Measurements from ENCODE around the gene PHF21A. TPM values are rescaled to one million over a fixed set of nuclear protein-coding genes. Genes with fewer than 3 reads are reported as not detected.

Gene PHF21A
- total RNA-seq, 4 donors from 2014 or later: 34.4 to 58.6 (median 47.7) TPM

- no peak for TF ChIP-seq CTCF (IDR thresholded peaks at IDR 0.05; ENCODE audit: low read depth)
Measured at GRCh38 chr11:45917286-45917622, 204.0 kb downstream of the PHF21A start.

- TF ChIP-seq CTCF (IDR thresholded peaks at IDR 0.05; ENCODE audit: low read depth): no peak
Measured at GRCh38 chr11:45915446-45915845, 205.8 kb downstream of the PHF21A start.

DNA sequence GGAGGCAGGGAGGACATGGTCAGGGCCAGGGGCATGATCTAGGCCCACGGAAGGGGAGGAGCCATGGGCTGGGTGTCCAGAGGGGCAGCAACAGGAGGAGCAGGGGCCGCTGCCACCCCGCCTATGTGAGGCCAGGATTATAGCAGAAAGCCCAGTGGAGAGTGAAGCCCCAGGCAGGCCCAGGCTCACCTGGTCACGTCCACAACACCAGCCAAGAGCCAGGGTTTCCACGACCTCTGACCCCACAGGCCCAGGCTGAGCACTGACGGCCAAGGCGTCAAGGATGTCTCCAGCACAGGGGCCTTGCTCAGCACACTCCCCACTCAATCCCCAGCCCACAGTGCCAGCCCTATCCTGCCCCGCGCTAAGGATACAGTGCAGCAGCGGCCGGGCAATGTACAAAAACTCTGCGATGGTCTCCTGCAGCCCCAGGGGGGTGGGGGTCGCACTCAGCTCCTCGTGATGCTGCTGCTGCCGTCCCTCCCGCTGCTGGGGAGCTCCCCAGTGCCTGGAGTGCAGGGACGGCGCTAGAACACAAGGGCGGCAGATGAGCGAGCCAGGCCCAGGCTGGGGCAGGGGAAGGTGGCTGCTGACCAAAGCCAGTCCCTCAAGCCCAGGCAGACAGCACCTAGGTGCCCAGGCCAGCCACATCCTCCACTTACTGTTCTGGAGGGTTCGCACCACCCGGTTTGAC is 207.2 kb downstream of the PHF21A start:
- TF ChIP-seq CTCF (IDR thresholded peaks at IDR 0.05; ENCODE audit: low read depth): no peak

- no peak for TF ChIP-seq CTCF (IDR thresholded peaks at IDR 0.05; ENCODE audit: low read depth)
Measured at GRCh38 chr11:45913514-45913913, 207.7 kb downstream of the PHF21A start.

DNA sequence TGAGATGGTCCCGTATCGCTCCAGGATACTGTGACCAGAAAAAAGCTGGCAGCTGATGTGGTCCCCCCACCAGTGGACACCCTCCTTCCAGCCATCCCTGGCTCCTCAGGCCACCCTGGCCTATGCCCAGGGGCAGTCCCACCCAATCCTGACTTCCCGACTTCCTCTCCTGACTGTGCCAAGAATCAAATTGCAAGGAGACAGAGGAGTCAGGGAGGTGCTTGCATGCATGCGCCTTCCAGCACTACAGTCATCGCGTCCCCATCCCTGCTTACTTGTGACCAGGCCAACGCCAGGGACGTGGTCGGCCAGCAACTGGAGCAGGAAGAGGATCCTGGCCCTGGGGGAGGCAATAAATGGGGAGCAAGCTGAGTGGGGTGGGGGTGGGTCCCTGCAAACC is 210.6 kb downstream of the PHF21A start:
- no peak for TF ChIP-seq CTCF (IDR thresholded peaks at IDR 0.05; ENCODE audit: low read depth)

DNA sequence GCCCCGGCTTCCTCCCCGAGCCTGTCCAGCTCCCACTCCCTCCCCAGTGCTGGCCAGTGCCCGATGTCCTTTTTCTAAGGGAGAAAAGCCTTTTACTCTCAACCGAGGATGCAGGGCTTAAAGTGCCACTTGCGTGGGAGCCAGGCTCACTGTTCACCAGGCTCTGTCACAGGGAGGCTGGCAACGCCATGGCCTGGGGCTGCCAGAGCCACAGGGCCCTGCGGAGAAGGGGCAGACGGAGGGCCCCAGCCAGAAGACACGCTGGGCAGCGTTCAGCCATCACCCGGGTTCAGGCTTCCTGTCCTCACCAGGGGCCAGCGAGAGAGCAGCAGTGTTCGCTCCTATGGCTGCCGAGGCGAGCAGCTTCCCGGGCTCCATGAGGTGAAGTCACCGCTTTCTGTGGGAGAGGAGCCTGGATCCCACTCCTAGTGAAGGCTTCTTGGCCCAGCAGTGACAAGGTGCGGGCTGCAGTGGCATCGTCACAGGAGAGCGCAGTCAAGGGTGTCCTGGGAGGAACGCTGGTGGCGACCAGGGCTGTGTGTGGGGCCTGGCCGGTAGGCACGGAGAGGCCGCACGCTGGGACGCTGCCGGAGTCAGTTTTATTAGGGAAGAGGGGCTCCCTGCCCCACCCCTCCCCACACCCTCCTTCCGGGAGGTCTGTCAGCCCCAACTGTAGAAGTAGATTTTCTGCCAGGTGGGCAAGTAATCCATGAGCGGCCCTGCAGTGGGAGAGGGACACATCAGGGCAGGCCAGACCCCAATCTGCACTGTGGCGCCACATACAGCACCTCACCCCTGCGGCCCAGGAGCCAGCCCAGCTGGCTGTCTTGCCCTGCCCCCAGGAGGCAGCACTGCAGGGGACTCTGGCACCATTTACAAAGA is 211.4 kb downstream of the PHF21A start:
- no peak for TF ChIP-seq CTCF (IDR thresholded peaks at IDR 0.05; ENCODE audit: low read depth)

DNA sequence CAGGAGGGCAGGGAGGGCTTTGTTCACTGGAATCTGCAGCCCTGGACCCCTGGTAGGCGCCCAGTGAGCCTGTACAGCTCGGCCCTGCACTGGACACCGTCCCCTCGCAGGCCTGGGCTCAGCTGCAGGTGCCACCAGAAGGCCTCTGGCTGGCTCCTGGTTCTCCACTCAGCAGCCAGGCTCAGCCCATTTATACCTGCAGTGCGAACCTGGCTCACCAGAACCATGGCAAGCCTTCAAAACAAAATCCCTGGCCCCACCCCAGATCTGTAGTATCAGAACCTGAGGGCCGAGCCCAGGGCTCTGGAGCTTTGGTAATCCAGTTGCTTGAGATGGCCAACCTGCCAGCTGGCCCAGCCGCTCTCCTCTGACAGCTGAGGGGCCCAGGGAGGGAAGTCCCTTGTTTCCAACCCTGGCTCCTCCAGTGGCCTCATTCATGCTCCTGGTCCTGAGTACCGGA is 213.3 kb downstream of the PHF21A start:
- TF ChIP-seq CTCF (IDR thresholded peaks at IDR 0.05; ENCODE audit: low read depth): no peak
